ENCODE results near the gene AUTS2. TPM values are rescaled to one million over a fixed set of nuclear protein-coding genes. Genes with fewer than 3 reads are reported as not detected.

The AUTS2 gene
- total and polyA plus RNA-seq, 9 of the 15 experiments (the other 6 are each of a cell fraction or from before 2014, with no cell fraction given), result 0.58 TPM; not detected in 8

GRCh38 chr7:69553190-69553589, 45.1 kb upstream of the AUTS2 start:
- Histone ChIP-seq H3K4me3 (no peak overlapping the region), H3K9ac (ENCODE audit: insufficient read depth in 1 of 2, low read depth in 2 of 2, low read length in 2 of 2) (no peak overlapping the region), H2AFZ (ENCODE audit: low read depth, low read length) (no peak overlapping the region), H3K9me1 (ENCODE audit: control insufficient read depth, insufficient read depth, low read length) (no peaks in the 10 kb centered on the region), H3K27me3 (ENCODE audit: control insufficient read depth in 2 of 2, insufficient read depth in 2 of 2, low read length in 2 of 2) (peaks cover 0 to 13% of the 10 kb centered on the region in 2 experiments; a peak in 2 of 5 replicates), H3K27ac (ENCODE audit: extremely low read depth, low read depth, low read length) (no peak overlapping the region), H4K20me1 (replicated peaks; ENCODE audit: control insufficient read depth, insufficient read depth, low read length) (no peaks in the 10 kb centered on the region), H3K79me2 (ENCODE audit: control insufficient read depth, insufficient read depth, low read length) (no peaks in the 10 kb centered on the region), H3K9me3 (replicated peaks; ENCODE audit: control insufficient read depth, insufficient read depth, low read depth, low read length) (no peaks in the 10 kb centered on the region), H3K4me2 (ENCODE audit: insufficient read depth, low read length) (no peak overlapping the region), H3K4me1 (replicated peaks in 1 of 2; ENCODE audit: control insufficient read depth in 2 of 2, insufficient read depth in 2 of 2, low read length in 2 of 2) (no peaks in the 10 kb centered on the region), H3K36me3 (ENCODE audit: control insufficient read depth, insufficient read depth, low read length) (no peaks in the 10 kb centered on the region)
- ChIA-PET POLR2A (interaction anchor here (0.6 to 0.7 kb wide), 3 partner anchors 30 to 607 kb away, joined by 3 read pairs; no protein-coding TSS in a partner anchor), CTCF (ENCODE audit: low intra/inter-chr PET ratio) (no interaction called here)
- DNase-seq (ENCODE audit: extremely low read depth in 1 of 4, low spot score in 3 of 4) (no peak), FAIRE-seq (no peak), ATAC-seq (no peak)
- 0% methylated on average over 1 of the region's 1 CpG for WGBS (ENCODE audit: insufficient coverage, low coverage, missing lambda C conversion rate)
- intact Hi-C loops (cut with micrococcal nuclease), result no loop called here
- TF ChIP-seq YY1 (IDR thresholded peaks at IDR 0.05; ENCODE audit: borderline replicate concordance in 1 of 3, control insufficient read depth in 1 of 3, extremely low read depth in 1 of 3, insufficient read depth in 3 of 3, insufficient read length in 1 of 3, insufficient replicate concordance in 2 of 3, low read depth in 1 of 3, low read length in 2 of 3) (no peak), ARID2 (IDR thresholded peaks at IDR 0.05) (no peak), MAFF (IDR thresholded peaks at IDR 0.05; ENCODE audit: low read length) (no peak), NEUROD1 (IDR thresholded peaks at IDR 0.05; ENCODE audit: borderline replicate concordance, low read depth, low read length, partially characterized antibody) (no peak), ZSCAN32 (CRISPR knock-in tag; IDR thresholded peaks at IDR 0.05) (no peak), NELFE (IDR thresholded peaks at IDR 0.05; ENCODE audit: insufficient read depth, insufficient read length) (no peak), PCBP1 (IDR thresholded peaks at IDR 0.05; ENCODE audit: low read depth, low read length, poor library complexity, severe bottlenecking) (no peak), MECOM (CRISPR knock-in tag; IDR thresholded peaks at IDR 0.05) (no peak), CCAR2 (IDR thresholded peaks at IDR 0.05; ENCODE audit: low read depth, low read length) (no peak), XRCC3 (IDR thresholded peaks at IDR 0.05) (no peak), ZNF431 (CRISPR knock-in tag; IDR thresholded peaks at IDR 0.05) (no peak), ZNF133 (CRISPR knock-in tag; IDR thresholded peaks at IDR 0.05) (no peak), ZNF655 (CRISPR knock-in tag; IDR thresholded peaks at IDR 0.05) (no peak), ZNF778 (CRISPR knock-in tag; IDR thresholded peaks at IDR 0.05) (no peak)
- TF ChIP-seq, protein P1, sequence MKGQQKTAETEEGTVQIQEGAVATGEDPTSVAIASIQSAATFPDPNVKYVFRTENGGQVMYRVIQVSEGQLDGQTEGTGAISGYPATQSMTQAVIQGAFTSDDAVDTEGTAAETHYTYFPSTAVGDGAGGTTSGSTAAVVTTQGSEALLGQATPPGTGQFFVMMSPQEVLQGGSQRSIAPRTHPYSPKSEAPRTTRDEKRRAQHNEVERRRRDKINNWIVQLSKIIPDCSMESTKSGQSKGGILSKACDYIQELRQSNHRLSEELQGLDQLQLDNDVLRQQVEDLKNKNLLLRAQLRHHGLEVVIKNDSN (CRISPR knock-in tag; IDR thresholded peaks at IDR 0.05), result no peak
- TF ChIP-seq, protein P2, sequence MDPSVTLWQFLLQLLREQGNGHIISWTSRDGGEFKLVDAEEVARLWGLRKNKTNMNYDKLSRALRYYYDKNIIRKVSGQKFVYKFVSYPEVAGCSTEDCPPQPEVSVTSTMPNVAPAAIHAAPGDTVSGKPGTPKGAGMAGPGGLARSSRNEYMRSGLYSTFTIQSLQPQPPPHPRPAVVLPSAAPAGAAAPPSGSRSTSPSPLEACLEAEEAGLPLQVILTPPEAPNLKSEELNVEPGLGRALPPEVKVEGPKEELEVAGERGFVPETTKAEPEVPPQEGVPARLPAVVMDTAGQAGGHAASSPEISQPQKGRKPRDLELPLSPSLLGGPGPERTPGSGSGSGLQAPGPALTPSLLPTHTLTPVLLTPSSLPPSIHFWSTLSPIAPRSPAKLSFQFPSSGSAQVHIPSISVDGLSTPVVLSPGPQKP (CRISPR knock-in tag; IDR thresholded peaks at IDR 0.05), result no peak
- no TSS peak for BruUV-seq (replicated peaks)
- in situ Hi-C loops (cut with MboI), result no loop called here
